Ishikawa (cell line): ENCODE data around the gene SDCCAG8.

Experiments
- CEBPB ChIP-seq: IDR thresholded peaks from 2 replicates; pipeline ENCODE4 v1.6.1; 2012
- CREB1 ChIP-seq: IDR thresholded peaks from 2 replicates; pipeline ENCODE4 v1.6.1; 2012; ENCODE audit warnings: low read depth
- EGR1 ChIP-seq: IDR thresholded peaks from 2 replicates; pipeline ENCODE4 v1.6.1; 2012
- EP300 ChIP-seq: IDR thresholded peaks from 2 replicates; pipeline ENCODE4 v1.6.1; 2012; ENCODE audit warnings: borderline replicate concordance
- FOXM1 ChIP-seq: IDR thresholded peaks from 2 replicates; pipeline ENCODE4 v1.6.1; 2012; ENCODE audit warnings: low read depth, borderline replicate concordance
- MAX ChIP-seq: IDR thresholded peaks from 2 replicates; pipeline ENCODE4 v1.6.1; 2012
- NFIC ChIP-seq: IDR thresholded peaks from 2 replicates; pipeline ENCODE4 v1.6.1; 2012
- RAD21 ChIP-seq: IDR thresholded peaks from 2 replicates; pipeline ENCODE4 v1.6.1; 2012; ENCODE audit warnings: low read depth
- REST ChIP-seq: IDR thresholded peaks from 2 replicates; pipeline ENCODE4 v1.6.1; 2012; ENCODE audit warnings: low read depth, mild to moderate bottlenecking
- TAF1 ChIP-seq: IDR thresholded peaks from 2 replicates; pipeline ENCODE4 v1.6.1; 2012; ENCODE audit warnings: low read depth, mild to moderate bottlenecking
- TCF12 ChIP-seq: IDR thresholded peaks from 2 replicates; pipeline ENCODE4 v1.6.1; 2012; ENCODE audit warnings: low read depth
- TEAD4 ChIP-seq: IDR thresholded peaks from 2 replicates; pipeline ENCODE4 v1.6.1; 2012
- USF1 ChIP-seq: IDR thresholded peaks from 2 replicates; pipeline ENCODE4 v1.6.1; 2012
- YY1 ChIP-seq: IDR thresholded peaks from 2 replicates; pipeline ENCODE4 v1.6.1; 2012; ENCODE audit warnings: low read depth
- ZBTB7A ChIP-seq: IDR thresholded peaks from 2 replicates; pipeline ENCODE4 v1.6.1; 2012; ENCODE audit warnings: low read depth

SDCCAG8 gene

GRCh38 chr1:243495442-243496186 lies 239.8 kb downstream of the SDCCAG8 start:
- TF ChIP-seq MAX, result no peak
- TF ChIP-seq USF1, result no peak
- TF ChIP-seq NFIC, result no peak
- TF ChIP-seq CREB1, result no peak
- TF ChIP-seq FOXM1, result no peak
- no peak for TF ChIP-seq EGR1
- TF ChIP-seq EP300, result no peak
- TF ChIP-seq TCF12, result no peak
- no peak for TF ChIP-seq TEAD4
- no peak for TF ChIP-seq RAD21
- TF ChIP-seq CEBPB, result no peak
- TF ChIP-seq REST, result no peak
- TF ChIP-seq YY1, result no peak
- TF ChIP-seq ZBTB7A, result no peak
- no peak for TF ChIP-seq TAF1

GRCh38 chr1:243496187-243496646 lies 240.4 kb downstream of the SDCCAG8 start:
- TF ChIP-seq FOXM1 (no peak), YY1 (no peak), EGR1 (no peak), REST (no peak), CEBPB (no peak), TCF12 (no peak), ZBTB7A (no peak), RAD21 (no peak)

GRCh38 chr1:243496806-243497205 lies 241.0 kb downstream of the SDCCAG8 start:
- TF ChIP-seq CREB1, result no peak
- no peak for TF ChIP-seq FOXM1
- TF ChIP-seq EGR1, result no peak
- no peak for TF ChIP-seq NFIC
- no peak for TF ChIP-seq ZBTB7A
- TF ChIP-seq YY1, result no peak
- no peak for TF ChIP-seq MAX
- TF ChIP-seq EP300, result no peak
- TF ChIP-seq REST, result no peak
- no peak for TF ChIP-seq TAF1
- no peak for TF ChIP-seq TEAD4
- no peak for TF ChIP-seq USF1
- no peak for TF ChIP-seq CEBPB
- TF ChIP-seq RAD21, result no peak
- TF ChIP-seq TCF12, result no peak

- TF ChIP-seq TAF1 (no peak), RAD21 (no peak), USF1 (no peak), TCF12 (no peak), ZBTB7A (no peak), YY1 (no peak), NFIC (no peak), EP300 (no peak)
Measured at GRCh38 chr1:243497939-243498681, 242.3 kb downstream of the SDCCAG8 start.
